Erythroblast (primary cell): ENCODE data around the gene PMIS2.

Experiments
- GATA1 ChIP-seq: IDR thresholded peaks from 2 replicates; pipeline ENCODE4 v1.6.1; 2011; ENCODE audit warnings: low read depth, mild to moderate bottlenecking, control low read depth, low read length, moderate library complexity
- POLR2A ChIP-seq: IDR thresholded peaks from 2 replicates; pipeline ENCODE4 v1.6.1; 2011; ENCODE audit warnings: mild to moderate bottlenecking, low read length

- TF ChIP-seq POLR2A, result no peak
- TF ChIP-seq GATA1, result no peak
These were observed 34.0 kb downstream of the PMIS2 start for GRCh38 chr19:35620001-35620400.
